Stimulated activated naive CD8-positive, alpha-beta T cell treated with anti-CD3 and anti-CD28 coated beads, Interleukin-15, Interleukin-2, amounts not matched to agents 100 U/mL and 50 U/mL, for 24 hours (primary cell): ENCODE measurements around the gene DLGAP1.

Source experiments
- ATAC-seq: fragments of 150-1000 bp; cut with Tn5 transposase; one replicate; pipeline ENCODE4 v1.10.0; 2021
- DNase-seq: peaks from one replicate; pipeline ENCODE4 v3.0.0; 2021

DLGAP1 gene

DNA sequence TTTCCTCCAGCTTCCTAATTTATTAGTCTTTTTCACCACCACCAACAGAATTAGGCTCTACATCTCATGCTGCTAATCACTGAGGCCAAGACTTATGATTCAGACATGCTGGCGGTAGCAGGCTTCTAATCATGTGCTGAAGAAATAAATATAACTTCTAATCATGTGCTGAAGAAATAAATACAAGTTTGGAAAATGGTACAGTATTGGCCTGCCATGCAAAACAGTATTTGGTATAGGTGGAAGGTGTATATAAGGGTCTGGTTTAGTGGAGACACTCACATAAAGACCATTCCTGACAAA, 764.4 kb downstream of the DLGAP1 start:
- ATAC-seq (no peak), DNase-seq (no peak)

GRCh38 chr18:3689986-3690763, 764.9 kb downstream of the DLGAP1 start:
- ATAC-seq = no peak
- no peak for DNase-seq

GRCh38 chr18:3689091-3689490, 766.0 kb downstream of the DLGAP1 start:
- no peak for ATAC-seq

GRCh38 chr18:3688690-3689089, 766.4 kb downstream of the DLGAP1 start:
- ATAC-seq (no peak), DNase-seq (no peak)

More at GRCh38 chr18:3689091-3689490, 766.0 kb downstream of the DLGAP1 start:
- no peak for DNase-seq

- DNase-seq (no peak), ATAC-seq (no peak)
These were observed 771.6 kb downstream of the DLGAP1 start for GRCh38 chr18:3683483-3683882.

DNA sequence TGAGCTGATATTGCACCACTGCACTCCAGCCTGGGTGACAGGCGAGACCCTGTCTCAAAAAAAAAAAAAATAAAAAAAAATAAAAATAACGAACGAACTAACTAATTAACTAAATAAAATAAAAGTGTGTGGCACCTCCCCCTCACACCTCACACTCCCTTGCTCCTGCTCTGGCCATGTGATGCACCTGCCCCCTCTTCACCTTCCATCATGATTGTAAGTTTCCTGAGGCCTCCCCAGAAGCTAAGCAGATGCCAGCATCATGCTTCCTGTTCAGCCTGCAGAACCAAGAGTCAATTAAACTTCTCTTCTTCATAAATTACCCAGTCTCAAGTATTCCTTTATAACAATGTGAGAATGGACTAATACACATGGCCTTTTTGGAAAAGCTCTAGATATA, 773.0 kb downstream of the DLGAP1 start:
- ATAC-seq = no peak
- DNase-seq = no peak

DNA sequence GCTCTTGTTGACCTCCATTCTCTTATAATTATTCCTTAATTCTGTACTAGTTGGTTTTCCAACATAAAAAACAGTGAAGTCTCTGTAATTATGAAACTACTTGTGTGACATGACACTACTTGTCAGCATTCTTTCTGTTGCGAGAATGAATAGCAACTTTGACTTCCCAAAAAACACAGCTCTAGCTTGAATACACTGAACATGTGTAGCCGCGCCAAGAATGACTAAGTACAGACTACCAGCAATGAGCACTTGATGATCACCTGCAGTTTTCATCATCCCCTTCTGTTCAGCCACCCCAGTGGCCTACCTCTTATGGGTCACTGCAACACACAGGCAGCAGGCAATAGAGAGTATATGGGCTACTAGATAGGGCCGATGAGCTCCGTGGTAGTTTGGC, 775.9 kb downstream of the DLGAP1 start:
- no peak for ATAC-seq
- no peak for DNase-seq

GRCh38 chr18:3675994-3676393, 779.1 kb downstream of the DLGAP1 start:
- ATAC-seq = no peak

GRCh38 chr18:3675446-3675845, 779.7 kb downstream of the DLGAP1 start:
- ATAC-seq (no peak), DNase-seq (no peak)

More at GRCh38 chr18:3675994-3676393, 779.1 kb downstream of the DLGAP1 start:
- no peak for DNase-seq

DNA sequence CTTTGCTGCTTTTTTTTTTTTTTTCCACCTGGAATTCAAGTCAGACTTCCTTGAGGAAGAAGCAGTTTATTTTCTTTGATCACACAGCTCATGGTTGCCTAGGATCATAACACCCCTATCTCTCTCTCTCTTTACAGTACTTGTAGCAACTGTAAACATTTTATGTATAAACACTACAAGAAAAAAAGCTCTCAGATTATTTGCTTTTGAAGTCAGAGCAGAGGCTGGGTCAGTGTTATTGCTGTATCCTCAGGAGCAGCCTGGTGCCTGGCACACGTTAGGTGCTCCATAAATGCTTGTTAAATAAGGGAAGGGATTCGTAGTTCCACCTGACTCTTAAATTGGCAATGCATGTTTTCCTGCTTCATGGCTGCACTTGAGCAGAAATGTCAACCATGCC, 783.9 kb downstream of the DLGAP1 start:
- DNase-seq = no peak
- no peak for ATAC-seq

- no peak for ATAC-seq
- DNase-seq = no peak
These were observed 785.7 kb downstream of the DLGAP1 start for GRCh38 chr18:3669376-3669775.

- ATAC-seq (no peak), DNase-seq (no peak)
These were observed 787.6 kb downstream of the DLGAP1 start for GRCh38 chr18:3667255-3668137.

GRCh38 chr18:3666526-3667254, 788.4 kb downstream of the DLGAP1 start:
- ATAC-seq (no peak), DNase-seq (no peak)

GRCh38 chr18:3665780-3666525, 789.2 kb downstream of the DLGAP1 start:
- DNase-seq (peak; percentile 76), ATAC-seq (peak; percentile 66)

- DNase-seq (no peak), ATAC-seq (no peak)
These were observed 789.9 kb downstream of the DLGAP1 start for GRCh38 chr18:3665204-3665603.

GRCh38 chr18:3664563-3665178, 790.4 kb downstream of the DLGAP1 start:
- ATAC-seq (no peak), DNase-seq (no peak)

GRCh38 chr18:3663870-3664512, 791.1 kb downstream of the DLGAP1 start:
- DNase-seq (no peak), ATAC-seq (no peak)

DNA sequence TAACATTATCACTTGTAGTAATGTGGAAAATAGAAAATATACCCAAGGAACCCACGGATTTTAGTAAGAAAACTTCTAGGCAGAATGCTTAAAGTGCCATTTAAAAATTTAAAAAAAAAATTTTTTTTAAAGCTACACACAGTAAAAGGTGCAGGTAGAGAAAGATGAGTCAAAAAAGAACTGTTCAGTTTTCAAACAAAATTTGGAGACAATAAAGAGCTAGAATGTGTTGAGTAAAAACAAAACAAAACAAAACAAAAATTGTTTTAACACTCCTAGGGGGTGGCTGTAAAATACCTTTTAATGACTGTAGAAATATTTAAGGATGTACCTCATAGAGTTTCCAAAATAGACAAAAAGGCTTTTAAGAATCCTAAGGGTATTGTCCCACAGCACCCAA, 793.1 kb downstream of the DLGAP1 start:
- ATAC-seq = no peak

GRCh38 chr18:3660739-3661515, 794.2 kb downstream of the DLGAP1 start:
- DNase-seq (no peak), ATAC-seq (peak; percentile 15)

More for the DNA sequence above, 793.1 kb downstream of the DLGAP1 start:
- DNase-seq = no peak

DNA sequence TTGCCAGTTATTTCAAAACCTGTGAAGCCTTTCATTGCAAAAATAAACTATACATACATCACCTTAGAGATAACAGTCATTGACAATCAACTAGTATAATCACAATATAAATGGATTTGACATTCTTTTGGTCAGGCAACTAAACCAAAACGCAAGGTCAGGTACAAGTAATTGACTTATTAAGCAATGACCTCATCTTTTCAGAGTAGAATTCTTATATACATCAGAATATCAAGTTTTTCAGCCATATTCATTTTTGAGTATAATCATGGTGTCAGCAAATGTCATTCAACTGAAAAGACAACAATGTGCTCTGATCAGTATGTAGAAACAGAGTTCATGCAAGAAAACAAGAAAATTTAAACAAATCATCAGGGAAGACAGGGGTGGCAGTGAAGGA, 796.6 kb downstream of the DLGAP1 start:
- DNase-seq (no peak), ATAC-seq (no peak)
